Prostate gland (tissue), 2 donors: ENCODE data around the gene BUD23. TPM values are rescaled to one million over a fixed set of nuclear protein-coding genes. Genes with fewer than 3 reads are reported as not detected.

ENCODE experiments used
- DNase-seq: peaks from one replicate; pipeline ENCODE4 v3.0.0-alpha.2; 2019; ENCODE audit warnings: low spot score
- H3K27ac ChIP-seq, 2 donors: fragments of 200-600 bp; sonication (generic); 2 replicates each; pipeline ENCODE4 v1.5.1; 2017 to 2019
- H3K27me3 ChIP-seq: fragments of 200-600 bp; sonication (generic); replicated peaks from 2 replicates; pipeline ENCODE4 v1.5.1; 2019; ENCODE audit not compliant: insufficient read depth
- H3K36me3 ChIP-seq, 2 donors: fragments of 200-600 bp; sonication (generic); 1 replicate in 1 of 2; 2 replicates in 1 of 2; pipeline versions ENCODE4 v1.5.1 to v1.8.1; 2017 to 2019
- H3K4me1 ChIP-seq: fragments of 200-600 bp; sonication (generic); replicated peaks from 2 replicates; pipeline ENCODE4 v1.5.1; 2019
- H3K4me3 ChIP-seq, 2 donors: fragments of 200-600 bp; sonication (generic); 2 replicates each; pipeline ENCODE4 v1.5.1; 2017 to 2019
- H3K9me3 ChIP-seq: fragments of 200-600 bp; sonication (generic); 2 replicates; pipeline ENCODE4 v1.5.1; 2017
- POLR2A ChIP-seq: fragments of 450-650 bp; IDR thresholded peaks from one replicate; pipeline ENCODE4 v1.6.1; 2016; ENCODE audit warnings: antibody characterized with exemption, mild to moderate bottlenecking
- POLR2AphosphoS5 ChIP-seq: sonication (generic); formaldehyde crosslinking; IDR thresholded peaks from one replicate; pipeline ENCODE4 v1.6.1; 2017; ENCODE audit warnings: antibody characterized with exemption
- WGBS: methylation state at CpG from one replicate; pipeline ENCODE4 v1.1.5; 2018; 5-methylcytosine and 5-hydroxymethylcytosine counted together
- intact Hi-C: fragments of 100-400 bp; cut with DNase I; formaldehyde crosslinking; loops from one replicate; pipeline ENCODE4 v1.14.2; 2022
- total RNA-seq, 2 donors: library from RNA; depleted of rRNA; stranded (reverse); fragments of >200 nt; gene quantifications; one replicate each; pipeline ENCODE4 v1.1.0, GENCODE V29; 2016
- TF ChIP-seq, protein P1 (sequence below), 4 experiments: fragments of 200-600 bp in 2 of 4; fragments of 450-650 bp in 2 of 4; sonication (generic) in 2 of 4; IDR thresholded peaks; 1 replicate in 3 of 4; 2 replicates in 1 of 4; pipeline ENCODE4 v1.5.1; 2016 to 2019; ENCODE audit warnings: antibody characterized with exemption in 4 of 4, mild to moderate bottlenecking in 2 of 4, moderate library complexity in 2 of 4

Gene BUD23
- total RNA-seq, 2 donors from 2014 or later = 72.3 to 196 TPM

DNA sequence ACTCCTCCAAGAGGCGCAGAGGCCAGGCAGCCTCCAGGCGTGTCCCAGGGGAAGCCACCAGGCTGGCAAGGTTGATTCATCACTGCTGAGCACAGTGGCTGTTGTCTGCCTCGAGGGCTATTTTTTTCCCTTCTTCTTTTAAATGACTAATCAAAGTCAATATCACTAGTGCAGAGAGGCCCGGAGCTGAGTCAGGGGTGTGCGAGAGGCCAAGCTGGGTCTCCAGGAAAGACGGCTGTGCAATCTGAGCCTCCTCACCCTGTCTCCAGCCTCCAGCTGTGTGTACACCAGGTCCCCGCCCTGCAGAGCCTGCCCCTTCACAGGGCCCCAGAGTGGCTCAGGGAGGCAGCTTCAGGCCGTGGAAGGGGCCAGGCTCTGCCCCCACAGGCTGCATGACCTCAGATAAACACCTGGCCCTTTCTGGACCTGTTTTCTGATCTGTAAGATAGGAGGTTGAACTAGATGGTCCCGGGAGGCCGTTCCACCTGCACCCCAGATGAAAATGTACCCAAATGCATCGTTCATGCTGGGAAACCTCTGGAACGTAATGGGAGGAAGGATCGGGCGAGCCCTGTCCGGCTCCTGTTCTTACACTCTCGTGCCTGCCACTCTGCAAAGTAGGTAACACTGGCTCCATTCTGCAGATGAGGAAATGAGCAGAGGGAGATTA is 32.4 kb downstream of the BUD23 start:
- no peaks in the 10 kb centered on the region for H3K9me3 ChIP-seq
- DNase-seq = no peak
- no peak overlapping the region for H3K4me3 ChIP-seq
- WGBS = 43% methylated on average over 16 of the region's 16 CpGs
- intact Hi-C loops = no loop called here
- TF ChIP-seq POLR2A (peak; percentile 22), POLR2AphosphoS5 (peak; percentile 22)
- TF ChIP-seq, protein P1, sequence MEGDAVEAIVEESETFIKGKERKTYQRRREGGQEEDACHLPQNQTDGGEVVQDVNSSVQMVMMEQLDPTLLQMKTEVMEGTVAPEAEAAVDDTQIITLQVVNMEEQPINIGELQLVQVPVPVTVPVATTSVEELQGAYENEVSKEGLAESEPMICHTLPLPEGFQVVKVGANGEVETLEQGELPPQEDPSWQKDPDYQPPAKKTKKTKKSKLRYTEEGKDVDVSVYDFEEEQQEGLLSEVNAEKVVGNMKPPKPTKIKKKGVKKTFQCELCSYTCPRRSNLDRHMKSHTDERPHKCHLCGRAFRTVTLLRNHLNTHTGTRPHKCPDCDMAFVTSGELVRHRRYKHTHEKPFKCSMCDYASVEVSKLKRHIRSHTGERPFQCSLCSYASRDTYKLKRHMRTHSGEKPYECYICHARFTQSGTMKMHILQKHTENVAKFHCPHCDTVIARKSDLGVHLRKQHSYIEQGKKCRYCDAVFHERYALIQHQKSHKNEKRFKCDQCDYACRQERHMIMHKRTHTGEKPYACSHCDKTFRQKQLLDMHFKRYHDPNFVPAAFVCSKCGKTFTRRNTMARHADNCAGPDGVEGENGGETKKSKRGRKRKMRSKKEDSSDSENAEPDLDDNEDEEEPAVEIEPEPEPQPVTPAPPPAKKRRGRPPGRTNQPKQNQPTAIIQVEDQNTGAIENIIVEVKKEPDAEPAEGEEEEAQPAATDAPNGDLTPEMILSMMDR (IDR thresholded peaks at IDR 0.05) = peak in 1 of 4 experiments; percentile 24
- no peak overlapping the region for H3K27ac ChIP-seq
- no peaks in the 10 kb centered on the region for H3K36me3 ChIP-seq
- H3K27me3 ChIP-seq = no peaks in the 10 kb centered on the region
- peaks cover 3% of the 10 kb centered on the region for H3K4me1 ChIP-seq

DNA sequence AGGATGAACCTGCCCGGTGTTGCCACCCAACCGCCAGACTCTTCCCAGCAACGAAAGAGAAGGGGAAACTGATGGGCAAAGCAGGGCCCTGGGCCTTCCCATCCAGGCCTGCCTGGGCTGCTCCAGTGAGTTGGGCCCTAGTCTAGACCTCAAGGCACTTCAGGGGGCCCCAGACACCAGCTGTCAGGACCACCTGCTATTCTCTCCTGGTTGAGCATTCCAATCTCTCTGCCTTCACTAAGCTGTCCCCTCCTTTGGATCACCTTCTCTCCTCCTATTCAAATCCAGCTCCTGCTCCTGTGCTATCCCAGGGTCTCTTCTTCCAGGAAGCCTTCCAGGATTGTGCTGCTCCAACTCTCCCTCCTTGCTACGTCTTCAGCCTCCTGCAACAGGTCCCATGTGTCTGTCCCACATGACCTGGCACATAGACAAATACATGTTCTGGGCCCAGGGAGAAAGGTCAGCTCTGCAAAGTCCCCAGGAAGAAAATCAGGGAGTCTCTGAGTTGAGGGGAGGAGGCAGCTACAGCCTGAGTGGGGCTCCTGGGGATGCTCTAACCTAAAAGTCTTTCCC is 33.0 kb downstream of the BUD23 start:
- TF ChIP-seq POLR2A (no peak), POLR2AphosphoS5 (no peak)
- TF ChIP-seq, protein P1 (IDR thresholded peaks at IDR 0.05) = no peak
- peaks cover 3% of the 10 kb centered on the region for H3K4me1 ChIP-seq
- intact Hi-C loops = no loop called here

DNA sequence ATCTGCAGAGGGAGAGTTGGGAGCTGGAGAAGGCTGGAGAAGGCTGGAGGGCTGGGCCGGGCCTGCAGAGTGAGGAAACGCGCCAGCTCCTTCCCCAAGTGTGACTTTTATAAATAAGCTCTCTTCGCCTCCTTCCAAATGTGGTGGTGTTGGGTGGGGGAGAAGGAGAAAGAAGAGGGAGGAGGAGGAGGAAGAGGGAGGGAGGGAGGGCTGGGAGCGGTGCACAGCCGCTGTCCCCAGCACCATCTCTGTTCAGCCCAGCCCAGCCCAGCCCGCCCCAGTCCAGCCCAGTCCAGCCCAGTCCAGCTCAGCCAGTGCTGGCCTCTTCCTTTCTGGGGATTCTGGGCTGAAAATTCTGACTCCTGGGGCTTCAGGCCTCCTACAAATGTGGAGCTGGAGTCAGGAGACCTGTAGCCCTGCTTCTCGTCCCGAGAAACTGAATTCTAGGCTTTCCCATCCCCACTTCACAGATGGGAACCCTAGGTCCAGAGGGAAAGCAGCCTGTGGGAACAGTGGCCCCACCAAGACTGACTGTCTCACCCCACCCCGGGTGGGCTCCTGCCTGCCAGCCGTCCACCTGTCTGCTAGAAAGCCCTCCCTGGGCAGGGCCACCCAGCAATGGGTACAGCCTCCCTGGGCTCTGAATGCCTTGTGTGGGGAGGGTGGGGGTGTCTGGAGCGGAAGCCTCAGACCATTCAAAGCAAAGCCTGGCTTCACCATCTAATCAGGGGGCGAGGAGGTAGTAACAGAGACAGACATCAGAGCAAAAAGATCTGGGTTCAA is 33.8 kb downstream of the BUD23 start:
- no peak overlapping the region for H3K4me3 ChIP-seq
- DNase-seq = no peak
- WGBS = 65% methylated on average over 13 of the region's 13 CpGs
- TF ChIP-seq POLR2AphosphoS5 (no peak), POLR2A (no peak)
- TF ChIP-seq, protein P1 (IDR thresholded peaks at IDR 0.05) = no peak
- H3K27ac ChIP-seq = no peak overlapping the region
- no peaks in the 10 kb centered on the region for H3K27me3 ChIP-seq
- peaks cover 3% of the 10 kb centered on the region for H3K4me1 ChIP-seq
- intact Hi-C loops = no loop called here
- H3K36me3 ChIP-seq = no peaks in the 10 kb centered on the region
- no peaks in the 10 kb centered on the region for H3K9me3 ChIP-seq

More for the DNA sequence above, 33.0 kb downstream of the BUD23 start:
- H3K4me3 ChIP-seq = no peak overlapping the region
- no peak overlapping the region for H3K27ac ChIP-seq
- 67% methylated on average over 4 of the region's 4 CpGs for WGBS
- H3K9me3 ChIP-seq = no peaks in the 10 kb centered on the region
- no peaks in the 10 kb centered on the region for H3K36me3 ChIP-seq
- DNase-seq = no peak
- H3K27me3 ChIP-seq = no peaks in the 10 kb centered on the region

DNA sequence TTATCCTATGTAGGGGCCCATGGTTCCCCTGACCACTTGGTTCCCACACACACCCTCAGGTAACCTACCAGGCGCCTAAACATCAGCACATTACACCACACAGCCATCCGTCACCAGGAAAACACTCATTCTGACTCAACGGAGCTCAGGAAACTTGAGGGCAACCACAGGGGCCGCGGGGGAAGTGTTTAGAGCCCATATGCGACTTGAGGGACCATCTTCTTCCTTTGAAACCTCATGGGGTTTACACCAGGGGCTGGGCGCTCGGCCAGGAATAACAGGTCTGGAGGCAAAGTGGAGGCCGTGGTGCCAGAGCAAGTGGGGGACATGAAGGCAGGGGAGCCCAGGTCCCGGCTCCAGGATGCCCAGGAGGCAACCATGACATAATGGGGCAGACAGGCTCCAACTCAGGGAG is 34.6 kb downstream of the BUD23 start:
- Histone ChIP-seq H3K9me3 (no peaks in the 10 kb centered on the region), H3K4me3 (no peak overlapping the region), H3K27me3 (no peaks in the 10 kb centered on the region), H3K4me1 (peaks cover 3% of the 10 kb centered on the region), H3K36me3 (no peaks in the 10 kb centered on the region), H3K27ac (no peak overlapping the region)
- TF ChIP-seq, protein P1 (IDR thresholded peaks at IDR 0.05) = no peak
- TF ChIP-seq POLR2A = no peak
- no peak for TF ChIP-seq POLR2AphosphoS5
- intact Hi-C loops = no loop called here
- no peak for DNase-seq
- 68% methylated on average over 10 of the region's 10 CpGs for WGBS
